Fibroblast of mammary gland (primary cell): ENCODE data around the gene EEF2KMT.

Experiments
- DNase-seq: peaks from one replicate; pipeline ENCODE4 v3.0.0-alpha.2; 2010; ENCODE audit warnings: low read depth
- H3K4me3 ChIP-seq: 2 replicates; pipeline ENCODE4 v1.5.1; 2011; ENCODE audit warnings: low read depth, mild to moderate bottlenecking, low read length, moderate library complexity; ENCODE audit not compliant: control insufficient read depth
- CTCF ChIP-seq: conservative IDR thresholded peaks from 2 replicates; pipeline ENCODE4 v1.5.1; 2011; ENCODE audit warnings: low read depth, low read length, inconsistent platforms; ENCODE audit not compliant: control insufficient read depth, insufficient read depth

Gene EEF2KMT

GRCh38 chr16:5072334-5073278 is 25.0 kb downstream of the EEF2KMT start:
- DNase-seq, result no peak
- TF ChIP-seq CTCF, result no peak
- peak overlapping the region; percentile 85 for H3K4me3 ChIP-seq

DNA sequence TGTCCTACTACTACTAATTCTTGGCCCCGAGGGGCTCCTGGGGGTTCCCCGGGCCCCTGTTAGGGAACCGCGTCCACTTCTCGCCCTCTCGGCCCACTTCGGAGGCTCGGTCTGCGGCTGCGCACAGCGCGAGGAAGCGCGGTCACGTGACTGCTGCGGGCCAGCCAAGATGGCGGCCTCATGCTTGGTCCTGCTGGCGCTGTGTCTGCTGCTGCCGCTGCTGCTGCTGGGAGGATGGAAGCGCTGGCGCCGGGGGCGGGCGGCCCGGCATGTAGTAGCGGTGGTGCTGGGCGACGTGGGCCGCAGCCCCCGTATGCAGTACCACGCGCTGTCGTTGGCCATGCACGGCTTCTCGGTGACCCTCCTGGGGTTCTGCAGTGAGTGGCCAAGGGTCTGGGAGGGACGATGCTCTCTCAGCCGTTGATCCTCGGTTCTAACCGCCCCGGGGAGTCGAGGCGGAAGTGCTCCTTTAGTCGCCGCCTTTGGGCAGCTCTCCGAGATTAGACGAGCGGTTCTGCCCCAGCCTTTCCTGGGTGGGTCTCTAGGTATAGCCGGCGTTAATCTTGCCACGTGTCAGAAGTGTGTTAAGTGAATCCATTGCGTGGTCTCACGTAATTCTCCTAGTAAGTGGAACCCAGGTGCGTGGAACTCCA is 25.8 kb downstream of the EEF2KMT start, which contains the start of gene ALG1:
Gene ALG1, plus strand, starts transcription at position 163 of the 653 bp plus-strand sequence. Its CDS starts 7 bp downstream, at position 170.
- peak; percentile 82 for DNase-seq
- H3K4me3 ChIP-seq, result peak within 1 kb of the TSS; percentile 85
- TF ChIP-seq CTCF, result no peak

DNA sequence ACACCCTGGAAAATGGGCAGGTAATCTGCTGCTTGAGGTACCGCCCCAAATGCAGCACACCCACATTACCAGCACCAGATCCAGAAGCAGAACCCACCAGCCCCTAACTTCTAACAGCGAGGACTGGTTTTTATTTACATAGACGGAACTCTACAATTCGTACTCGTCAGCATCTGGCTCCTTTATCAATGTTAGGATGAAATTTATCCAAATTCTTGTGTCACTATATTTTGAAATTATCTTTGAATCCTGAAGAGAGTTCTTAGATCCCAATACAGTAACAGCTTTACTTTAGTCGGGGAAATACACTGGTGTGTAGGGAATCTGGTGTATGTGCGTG is 26.3 kb downstream of the EEF2KMT start:
- no peak for DNase-seq
- peak overlapping the region; percentile 85 for H3K4me3 ChIP-seq
- TF ChIP-seq CTCF, result no peak

DNA sequence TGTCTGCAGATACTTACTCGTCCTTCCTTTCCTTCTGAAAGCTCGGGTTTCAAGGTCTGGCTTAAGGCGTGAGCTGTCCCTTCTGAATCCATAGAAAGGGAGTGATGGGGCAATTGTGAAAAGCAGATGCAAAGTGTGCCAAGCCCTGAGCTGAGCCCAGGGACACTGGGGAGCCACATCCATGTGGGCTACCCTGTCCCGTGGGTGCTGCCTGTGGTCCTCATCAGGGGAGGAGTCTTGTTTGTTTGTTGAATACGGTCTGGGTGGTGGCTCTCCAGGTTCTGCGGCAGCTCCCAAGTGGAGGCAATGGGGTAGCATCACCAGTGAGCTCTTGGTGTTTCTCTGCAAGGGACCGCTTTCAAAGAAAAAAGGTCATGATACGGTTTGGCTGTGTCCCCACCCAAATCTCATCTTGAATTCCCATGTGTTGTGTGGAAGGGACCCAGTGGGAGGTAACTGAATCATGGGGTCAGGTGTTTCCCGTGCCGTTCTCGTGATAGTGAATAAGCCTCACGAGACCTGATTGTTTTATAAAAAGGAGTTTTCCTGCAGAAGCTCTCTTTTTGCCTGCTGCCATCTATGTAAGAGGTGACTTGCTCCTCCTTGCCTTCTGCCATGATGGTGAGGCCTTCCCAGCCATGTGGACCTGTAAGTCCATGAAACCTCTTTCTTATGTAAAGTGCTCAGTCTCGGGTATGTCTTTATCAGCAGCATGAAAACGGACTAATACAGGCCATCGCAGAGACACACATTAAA is 27.0 kb downstream of the EEF2KMT start:
- no peak for DNase-seq
- TF ChIP-seq CTCF, result no peak
- H3K4me3 ChIP-seq, result no peak overlapping the region

GRCh38 chr16:5069854-5070253 is 27.7 kb downstream of the EEF2KMT start:
- no peak overlapping the region for H3K4me3 ChIP-seq
- no peak for DNase-seq
- TF ChIP-seq CTCF, result no peak

- no peak for TF ChIP-seq CTCF
- no peak for DNase-seq
Observed at GRCh38 chr16:5069048-5069447, 28.5 kb downstream of the EEF2KMT start.

More at GRCh38 chr16:5069048-5069447, 28.5 kb downstream of the EEF2KMT start:
- H3K4me3 ChIP-seq, result no peak overlapping the region
